AG10803 (cell line): Measurements from ENCODE around the gene CD300LB.
"Not testable (repeated sequence)": the region's sequence is repeated elsewhere in the genome, so short reads cannot be mapped to it uniquely, and the experiment has no call there.

Experiments used
- DNase-seq: peaks from one replicate; pipeline ENCODE4 v3.0.0; 2010; ENCODE audit warnings: low read depth
- H3K4me3 ChIP-seq: 2 replicates; pipeline ENCODE4 v1.5.1; 2011; ENCODE audit warnings: mild to moderate bottlenecking, low read length, control low read depth
- TF ChIP-seq, protein P1 (sequence below): conservative IDR thresholded peaks from 2 replicates; pipeline ENCODE4 v1.5.1; 2011; ENCODE audit warnings: mild to moderate bottlenecking, low read length, control low read depth, inconsistent platforms

Gene CD300LB

DNA sequence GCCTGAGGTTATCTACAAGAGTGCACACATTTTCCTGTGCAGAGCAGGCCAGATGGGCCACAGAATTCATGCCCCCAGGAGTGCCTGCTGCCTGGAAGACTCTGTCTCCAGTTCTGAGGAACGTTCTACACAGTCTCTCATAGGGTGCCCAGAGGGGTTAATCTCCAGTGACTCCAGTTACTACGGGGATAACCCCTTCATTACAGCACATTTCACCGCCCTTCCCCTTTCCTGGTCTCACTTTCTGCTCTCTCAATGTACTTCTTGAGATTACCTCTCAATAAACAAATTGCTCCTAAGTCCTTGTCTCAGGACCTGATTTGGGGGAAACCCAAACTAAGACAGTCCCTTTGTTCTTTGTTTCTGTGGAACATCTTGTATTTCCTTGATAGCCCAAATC, 30.3 kb upstream of the CD300LB start:
- no peak overlapping the region for H3K4me3 ChIP-seq
- no peak for DNase-seq
- TF ChIP-seq, protein P1, sequence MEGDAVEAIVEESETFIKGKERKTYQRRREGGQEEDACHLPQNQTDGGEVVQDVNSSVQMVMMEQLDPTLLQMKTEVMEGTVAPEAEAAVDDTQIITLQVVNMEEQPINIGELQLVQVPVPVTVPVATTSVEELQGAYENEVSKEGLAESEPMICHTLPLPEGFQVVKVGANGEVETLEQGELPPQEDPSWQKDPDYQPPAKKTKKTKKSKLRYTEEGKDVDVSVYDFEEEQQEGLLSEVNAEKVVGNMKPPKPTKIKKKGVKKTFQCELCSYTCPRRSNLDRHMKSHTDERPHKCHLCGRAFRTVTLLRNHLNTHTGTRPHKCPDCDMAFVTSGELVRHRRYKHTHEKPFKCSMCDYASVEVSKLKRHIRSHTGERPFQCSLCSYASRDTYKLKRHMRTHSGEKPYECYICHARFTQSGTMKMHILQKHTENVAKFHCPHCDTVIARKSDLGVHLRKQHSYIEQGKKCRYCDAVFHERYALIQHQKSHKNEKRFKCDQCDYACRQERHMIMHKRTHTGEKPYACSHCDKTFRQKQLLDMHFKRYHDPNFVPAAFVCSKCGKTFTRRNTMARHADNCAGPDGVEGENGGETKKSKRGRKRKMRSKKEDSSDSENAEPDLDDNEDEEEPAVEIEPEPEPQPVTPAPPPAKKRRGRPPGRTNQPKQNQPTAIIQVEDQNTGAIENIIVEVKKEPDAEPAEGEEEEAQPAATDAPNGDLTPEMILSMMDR: no peak

DNA sequence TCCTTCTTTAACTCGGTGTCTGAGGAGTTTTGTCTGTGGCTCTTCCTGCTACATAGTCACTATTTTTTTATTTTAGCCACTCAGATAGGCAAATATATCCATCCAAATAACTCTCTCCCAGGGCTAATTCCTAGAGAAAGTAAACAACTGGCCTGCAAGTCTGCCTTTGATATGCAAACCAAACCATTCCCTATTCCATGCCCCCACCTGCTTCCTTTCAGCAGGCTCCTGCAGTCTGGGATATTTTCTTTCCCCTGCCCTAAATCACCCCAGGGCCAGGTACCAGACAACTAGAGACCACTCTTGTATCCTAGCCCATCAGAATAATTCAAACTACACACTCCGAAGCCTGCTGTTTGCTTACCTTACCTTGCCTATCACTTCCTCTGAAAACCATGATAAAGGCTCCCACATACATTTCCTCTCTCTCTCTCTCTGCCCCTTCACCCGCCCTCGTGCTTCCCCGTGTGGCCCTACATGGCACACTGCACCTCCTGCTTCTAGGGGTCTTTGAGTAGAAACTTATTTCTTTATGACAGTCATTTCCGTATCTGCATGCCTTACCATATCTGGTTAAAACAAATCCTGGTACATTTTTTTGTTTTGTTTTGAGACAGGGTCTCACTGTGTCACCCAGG, 27.7 kb upstream of the CD300LB start:
- H3K4me3 ChIP-seq: no peak overlapping the region
- DNase-seq: no peak
- TF ChIP-seq, protein P1: no peak

DNA sequence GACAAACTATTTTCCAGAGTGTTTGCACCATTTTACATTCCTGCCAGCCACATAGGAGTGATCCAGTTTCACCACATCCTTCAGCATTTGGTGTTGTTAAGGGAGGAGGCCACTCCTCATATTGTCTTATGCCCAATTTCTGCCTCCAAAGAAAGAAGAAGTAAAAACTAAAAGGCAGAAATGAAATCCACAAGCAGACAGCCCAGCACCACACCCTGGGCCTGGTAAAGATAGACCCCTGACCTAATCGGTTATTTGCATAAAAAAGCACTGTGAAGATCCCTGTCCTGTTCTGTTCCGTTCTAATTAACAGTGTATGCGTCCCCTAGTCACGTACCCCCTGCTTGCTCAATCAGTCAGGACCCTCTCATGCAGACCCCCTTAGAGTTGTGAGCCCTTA, 27.1 kb upstream of the CD300LB start:
- H3K4me3 ChIP-seq: not testable (repeated sequence)
- DNase-seq: peak; percentile 3

- no peak for DNase-seq
Observed at GRCh38 chr17:74555427-74555940, 24.2 kb upstream of the CD300LB start.

GRCh38 chr17:74554909-74555308, 23.6 kb upstream of the CD300LB start:
- DNase-seq: no peak
- TF ChIP-seq, protein P1: no peak

More at GRCh38 chr17:74555427-74555940, 24.2 kb upstream of the CD300LB start:
- TF ChIP-seq, protein P1: no peak
- H3K4me3 ChIP-seq: no peak overlapping the region

GRCh38 chr17:74552037-74552436, 20.8 kb upstream of the CD300LB start:
- TF ChIP-seq, protein P1: no peak
- peak; percentile 3 for DNase-seq
- no peak overlapping the region for H3K4me3 ChIP-seq

More at GRCh38 chr17:74554909-74555308, 23.6 kb upstream of the CD300LB start:
- H3K4me3 ChIP-seq: no peak overlapping the region

GRCh38 chr17:74550602-74551001, 19.3 kb upstream of the CD300LB start:
- TF ChIP-seq, protein P1: no peak
- H3K4me3 ChIP-seq: no peak overlapping the region
- DNase-seq: no peak
